ENCODE measurements around the gene SLC8A3. TPM values are rescaled to one million over a fixed set of nuclear protein-coding genes. Genes with fewer than 3 reads are reported as not detected.

Gene SLC8A3
- total RNA-seq, 1 donor from 2014 or later, result 0.43 TPM

DNA sequence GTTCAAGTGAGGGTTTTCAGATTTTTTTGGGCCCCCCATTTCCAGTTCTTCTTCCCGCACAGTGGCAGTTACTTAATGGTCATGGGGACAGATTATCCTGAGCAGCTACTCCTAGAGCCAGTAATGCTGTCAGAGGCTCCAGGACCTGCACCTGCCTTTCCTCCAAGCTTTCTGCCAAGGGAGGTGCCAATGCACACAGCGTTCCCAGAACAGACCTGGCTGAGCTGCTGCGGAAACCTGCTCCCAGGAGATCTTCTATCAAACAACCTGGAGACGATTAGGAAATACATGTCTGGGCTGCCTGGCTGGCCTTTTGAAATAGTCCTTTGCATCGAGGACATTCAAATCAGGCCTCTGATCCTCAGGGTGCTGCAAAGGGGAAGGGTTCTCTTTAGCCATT is 120.9 kb downstream of the SLC8A3 start:
- Mint-ChIP-seq H3K27me3 (peaks cover 10% of the 10 kb centered on the region), H3K4me1 (ENCODE audit: low read depth) (no peaks in the 10 kb centered on the region)

DNA sequence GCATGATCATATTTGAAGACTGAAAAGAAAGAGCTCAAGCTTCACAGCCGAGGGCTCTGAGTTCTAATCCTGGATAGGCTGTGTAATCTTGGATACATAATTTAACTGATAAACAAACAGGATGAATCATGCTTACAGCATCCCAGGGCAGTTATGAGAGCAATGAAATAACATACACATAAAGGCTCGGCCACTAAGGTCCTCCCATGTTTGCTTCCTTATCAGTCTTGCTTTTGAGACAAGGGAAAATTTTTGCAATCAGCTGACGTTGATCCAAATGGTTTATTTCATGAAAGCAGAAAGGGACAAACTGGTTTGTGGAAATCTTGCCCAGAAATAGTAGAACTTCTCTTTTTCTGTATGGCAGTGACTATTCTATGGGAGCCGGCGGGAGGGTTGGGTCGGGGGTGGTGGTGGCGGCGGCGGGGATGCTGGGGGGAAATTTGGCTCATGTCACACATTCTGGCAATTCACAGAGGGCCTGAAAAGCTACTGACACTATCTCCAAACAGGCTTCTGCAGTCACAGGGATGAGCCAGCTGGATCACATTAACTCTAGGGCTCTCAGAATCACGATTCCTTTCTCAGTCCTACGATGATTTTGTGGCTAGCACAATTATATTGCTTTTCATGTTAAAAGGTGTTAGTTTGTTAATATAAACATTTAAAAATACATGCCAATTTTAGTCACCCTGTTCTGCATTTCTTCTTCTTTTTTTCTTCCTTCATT is 124.5 kb downstream of the SLC8A3 start:
- TF ChIP-seq, protein P1, sequence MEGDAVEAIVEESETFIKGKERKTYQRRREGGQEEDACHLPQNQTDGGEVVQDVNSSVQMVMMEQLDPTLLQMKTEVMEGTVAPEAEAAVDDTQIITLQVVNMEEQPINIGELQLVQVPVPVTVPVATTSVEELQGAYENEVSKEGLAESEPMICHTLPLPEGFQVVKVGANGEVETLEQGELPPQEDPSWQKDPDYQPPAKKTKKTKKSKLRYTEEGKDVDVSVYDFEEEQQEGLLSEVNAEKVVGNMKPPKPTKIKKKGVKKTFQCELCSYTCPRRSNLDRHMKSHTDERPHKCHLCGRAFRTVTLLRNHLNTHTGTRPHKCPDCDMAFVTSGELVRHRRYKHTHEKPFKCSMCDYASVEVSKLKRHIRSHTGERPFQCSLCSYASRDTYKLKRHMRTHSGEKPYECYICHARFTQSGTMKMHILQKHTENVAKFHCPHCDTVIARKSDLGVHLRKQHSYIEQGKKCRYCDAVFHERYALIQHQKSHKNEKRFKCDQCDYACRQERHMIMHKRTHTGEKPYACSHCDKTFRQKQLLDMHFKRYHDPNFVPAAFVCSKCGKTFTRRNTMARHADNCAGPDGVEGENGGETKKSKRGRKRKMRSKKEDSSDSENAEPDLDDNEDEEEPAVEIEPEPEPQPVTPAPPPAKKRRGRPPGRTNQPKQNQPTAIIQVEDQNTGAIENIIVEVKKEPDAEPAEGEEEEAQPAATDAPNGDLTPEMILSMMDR (IDR thresholded peaks at IDR 0.05; ENCODE audit: unreplicated experiment), result no peak
- Mint-ChIP-seq H3K4me3 (ENCODE audit: low read depth) (no peak overlapping the region), H3K4me1 (ENCODE audit: low read depth) (no peaks in the 10 kb centered on the region), H3K36me3 (ENCODE audit: insufficient read depth) (no peaks in the 10 kb centered on the region), H3K27ac (no peak overlapping the region), H3K27me3 (peaks cover 15% of the 10 kb centered on the region), H3K9me3 (ENCODE audit: low read depth) (no peaks in the 10 kb centered on the region)
- DNase-seq (ENCODE audit: low spot score, unreplicated experiment), result no peak

More for the DNA sequence above, 120.9 kb downstream of the SLC8A3 start:
- Mint-ChIP-seq H3K4me3 (ENCODE audit: low read depth) (no peak overlapping the region), H3K36me3 (ENCODE audit: insufficient read depth) (no peaks in the 10 kb centered on the region), H3K9me3 (ENCODE audit: low read depth) (no peaks in the 10 kb centered on the region), H3K27ac (no peak overlapping the region)
- TF ChIP-seq, protein P1 (IDR thresholded peaks at IDR 0.05; ENCODE audit: unreplicated experiment), result no peak
- no peak for DNase-seq (ENCODE audit: low spot score, unreplicated experiment)

DNA sequence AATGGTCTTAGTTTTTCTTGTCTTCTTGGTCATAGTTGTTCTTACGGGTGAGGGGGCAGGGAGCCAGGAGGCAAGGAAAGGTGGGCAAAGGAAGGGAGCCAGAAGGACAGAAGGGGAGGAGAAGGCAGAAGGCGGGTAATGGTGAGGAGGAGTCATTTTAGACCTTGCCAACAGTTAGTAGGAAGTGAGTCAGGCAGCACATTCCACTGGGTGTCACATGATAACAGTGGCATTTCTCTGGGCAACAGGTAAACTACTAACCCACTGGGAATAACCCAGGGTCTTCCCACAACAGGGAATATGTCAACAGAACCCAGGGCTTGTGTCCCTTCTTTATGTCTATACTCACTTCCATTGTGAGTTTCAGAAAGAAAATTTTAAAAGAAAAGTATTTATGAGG is 127.6 kb downstream of the SLC8A3 start:
- no peak for DNase-seq (ENCODE audit: low spot score, unreplicated experiment)
- H3K27me3 Mint-ChIP-seq, result peaks cover 14% of the 10 kb centered on the region
- TF ChIP-seq, protein P1 (IDR thresholded peaks at IDR 0.05; ENCODE audit: unreplicated experiment), result no peak
- no peak overlapping the region for H3K4me3 Mint-ChIP-seq (ENCODE audit: low read depth)
- H3K27ac Mint-ChIP-seq, result no peak overlapping the region
- peaks cover 15% of the 10 kb centered on the region for H3K4me1 Mint-ChIP-seq (ENCODE audit: low read depth)
- H3K9me3 Mint-ChIP-seq (ENCODE audit: low read depth), result no peaks in the 10 kb centered on the region
- no peaks in the 10 kb centered on the region for H3K36me3 Mint-ChIP-seq (ENCODE audit: insufficient read depth)

DNA sequence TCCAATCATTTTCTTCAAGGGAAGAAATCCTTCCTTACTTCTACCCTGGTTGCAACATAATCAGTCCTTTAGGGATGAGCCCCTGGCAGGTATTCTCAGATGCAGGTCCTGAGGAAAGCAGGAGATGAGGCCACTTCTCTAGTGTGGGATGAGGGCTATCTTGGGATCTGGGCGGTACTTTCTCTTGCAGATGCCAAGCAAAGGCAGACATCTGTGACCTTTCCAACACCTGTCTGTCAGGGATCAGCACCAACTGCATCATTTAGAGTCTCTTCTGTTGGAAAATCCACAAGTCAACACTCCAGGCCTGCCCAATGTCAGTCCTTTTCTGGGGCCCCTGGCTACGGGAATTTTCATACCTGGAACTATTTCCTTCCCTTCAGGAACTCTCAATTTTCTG is 129.2 kb downstream of the SLC8A3 start:
- Mint-ChIP-seq H3K4me1 (ENCODE audit: low read depth) (peaks cover 15% of the 10 kb centered on the region), H3K4me3 (ENCODE audit: low read depth) (no peak overlapping the region), H3K27me3 (peaks cover 19% of the 10 kb centered on the region), H3K36me3 (ENCODE audit: insufficient read depth) (no peaks in the 10 kb centered on the region), H3K27ac (no peak overlapping the region), H3K9me3 (ENCODE audit: low read depth) (no peaks in the 10 kb centered on the region)
- no peak for DNase-seq (ENCODE audit: low spot score, unreplicated experiment)
- TF ChIP-seq, protein P1 (IDR thresholded peaks at IDR 0.05; ENCODE audit: unreplicated experiment), result no peak

DNA sequence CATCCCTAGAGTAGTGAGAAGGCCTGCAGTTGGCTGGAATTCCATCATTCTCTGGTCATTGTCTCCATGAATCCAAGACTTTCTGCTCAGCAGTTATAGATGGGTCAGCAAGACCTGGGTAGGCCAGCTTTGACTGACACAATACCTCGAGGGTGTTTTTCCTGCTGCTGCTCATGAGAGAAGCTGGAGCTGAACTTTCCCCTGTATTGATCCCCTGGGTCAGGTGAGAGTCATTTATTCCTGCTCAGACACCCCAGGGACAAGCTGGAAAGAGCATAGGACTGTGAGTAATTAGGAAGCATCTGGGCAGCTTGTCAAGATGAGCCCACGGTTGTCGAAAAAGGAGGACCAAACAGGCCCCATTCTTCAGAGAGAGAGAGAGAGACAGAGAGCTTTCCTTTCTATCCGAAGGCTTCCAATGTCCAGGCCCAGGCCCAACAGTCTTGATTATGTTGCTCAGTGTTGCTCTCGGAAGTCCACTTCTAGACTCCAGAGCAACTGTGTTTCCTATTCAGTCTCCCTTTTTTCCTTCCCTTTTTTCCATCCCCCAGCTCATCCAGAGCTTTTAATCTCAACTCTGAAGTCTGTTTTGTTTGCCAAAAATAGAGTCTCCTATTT is 131.1 kb downstream of the SLC8A3 start:
- DNase-seq (ENCODE audit: low spot score, unreplicated experiment), result no peak
- H3K4me1 Mint-ChIP-seq (ENCODE audit: low read depth), result peaks cover 15% of the 10 kb centered on the region
- no peak overlapping the region for H3K27ac Mint-ChIP-seq
- TF ChIP-seq, protein P1 (IDR thresholded peaks at IDR 0.05; ENCODE audit: unreplicated experiment), result no peak
- H3K9me3 Mint-ChIP-seq (ENCODE audit: low read depth), result no peaks in the 10 kb centered on the region
- no peak overlapping the region for H3K4me3 Mint-ChIP-seq (ENCODE audit: low read depth)
- no peaks in the 10 kb centered on the region for H3K36me3 Mint-ChIP-seq (ENCODE audit: insufficient read depth)
- peaks cover 13% of the 10 kb centered on the region for H3K27me3 Mint-ChIP-seq
